NCI-H1436 treated with DMSO at 0.1 percent for 48 hours (cell line): Measurements from ENCODE around the gene GPS1.

Source experiments
- DNase-seq: peaks from one replicate; lab custom pipeline; 2025; lab: John Stamatoyannopoulos, UW

The GPS1 gene

GRCh38 chr17:82090549-82091263, 39.0 kb downstream of the GPS1 start:
- DNase-seq, result no peak

GRCh38 chr17:82091264-82092066, 39.8 kb downstream of the GPS1 start:
- no peak for DNase-seq

GRCh38 chr17:82092094-82092586, 40.4 kb downstream of the GPS1 start:
- DNase-seq, result no peak

- no peak for DNase-seq
These were observed 40.9 kb downstream of the GPS1 start for GRCh38 chr17:82092628-82092994.

GRCh38 chr17:82092995-82093751, 41.5 kb downstream of the GPS1 start:
- DNase-seq, result no peak

- DNase-seq, result no peak
These were observed 43.5 kb downstream of the GPS1 start for GRCh38 chr17:82094931-82095776.

GRCh38 chr17:82095777-82096708, 44.3 kb downstream of the GPS1 start:
- no peak for DNase-seq

GRCh38 chr17:82096709-82097183, 45.0 kb downstream of the GPS1 start:
- DNase-seq, result no peak

GRCh38 chr17:82097184-82097918, 45.7 kb downstream of the GPS1 start:
- no peak for DNase-seq

- DNase-seq, result no peak
These were observed 46.1 kb downstream of the GPS1 start for GRCh38 chr17:82097919-82098168.

GRCh38 chr17:82098169-82098938, 46.7 kb downstream of the GPS1 start, which contains the start of gene FASN:
Gene FASN, minus strand, starts transcription at chr17:82098236. Its CDS starts 1,791 bp downstream, at chr17:82096445.
- peak; percentile 81 for DNase-seq

- no peak for DNase-seq
These were observed 47.5 kb downstream of the GPS1 start for GRCh38 chr17:82098939-82099763.

GRCh38 chr17:82100502-82101298, 49.0 kb downstream of the GPS1 start:
- no peak for DNase-seq

GRCh38 chr17:82101301-82101715, 49.6 kb downstream of the GPS1 start:
- DNase-seq, result no peak

GRCh38 chr17:82101767-82102679, 50.3 kb downstream of the GPS1 start:
- no peak for DNase-seq
